K562 (cell line): ENCODE measurements around the gene CLEC3B. TPM values are rescaled to one million over a fixed set of nuclear protein-coding genes. Genes with fewer than 3 reads are reported as not detected.

Source experiments
- ATAC-seq: fragments of 200-7000 bp; cut with Tn5 transposase; 3 replicates; pipeline ENCODE4 v1.9.1; 2020; ENCODE audit warnings: moderate library complexity
- BruUV-seq: library from RNA; stranded (reverse); fragments of 400-500 nt; replicated peaks from 2 replicates; lab custom pipeline; 2021; lab: Mats Ljungman, UMichigan
- CTCF ChIA-PET: fragments of 300-600 bp; formaldehyde crosslinking; extraction: SDS; loops from one replicate; lab custom pipeline; 2021; ENCODE audit warnings: low intra/inter-chr PET ratio; lab: Yijun Ruan, JAX
- POLR2A ChIA-PET: fragments of 300-600, 350-650 bp; sonication (Branson Sonifier 250); formaldehyde crosslinking; extraction: SDS; loops from one replicate; lab custom pipeline; 2021; ENCODE audit warnings: antibody characterized with exemption, inconsistent platforms; lab: Yijun Ruan, JAX
- DNase-seq, 4 experiments: peaks; one replicate each; pipeline versions ENCODE4 v3.0.0 to v3.0.0-alpha.2; 2011 to 2018; ENCODE audit warnings: low spot score in 3 of 4, mixed read lengths in 3 of 4; ENCODE audit errors: extremely low read depth in 1 of 4
- FAIRE-seq: peaks from 2 replicates; lab custom pipeline; 2011; peaks lifted over from hg19 to GRCh38; lab: Jason Lieb, UNC
- H2AFZ ChIP-seq: 2 replicates; pipeline ENCODE4 v1.6.0; 2011; ENCODE audit warnings: low read depth, low read length, control low read depth, inconsistent platforms
- H3K27ac ChIP-seq: fragments of 200-600 bp; 3 replicates; pipeline ENCODE4 v1.8.0; 2011; ENCODE audit warnings: low read depth, mild to moderate bottlenecking, control low read depth, inconsistent platforms, low read length, moderate library complexity, mixed read lengths; ENCODE audit errors: extremely low read depth
- H3K27me3 ChIP-seq, 2 experiments: fragments of 300-600 bp in 1 of 2; 2 replicates in 1 of 2; 3 replicates in 1 of 2; pipeline versions ENCODE4 v1.6.0 to v1.8.0; 2011; ENCODE audit warnings: inconsistent platforms in 2 of 2, low read length in 2 of 2, mild to moderate bottlenecking in 1 of 2, mixed read lengths in 1 of 2, moderate library complexity in 1 of 2; ENCODE audit not compliant: control insufficient read depth in 2 of 2, insufficient read depth in 2 of 2
- H3K36me3 ChIP-seq: fragments of 300-600 bp; 3 replicates; pipeline ENCODE4 v1.8.0; 2011; ENCODE audit warnings: mild to moderate bottlenecking, low read length, inconsistent platforms; ENCODE audit not compliant: control insufficient read depth, insufficient read depth
- H3K4me1 ChIP-seq, 2 experiments: fragments of 200-600 bp in 1 of 2; replicated peaks in 1 of 2; 2 replicates in 1 of 2; 3 replicates in 1 of 2; pipeline versions ENCODE4 v1.5.1 to v1.8.0; 2011; ENCODE audit warnings: inconsistent platforms in 2 of 2, low read length in 2 of 2, mild to moderate bottlenecking in 1 of 2, mixed read lengths in 1 of 2, moderate library complexity in 1 of 2; ENCODE audit not compliant: control insufficient read depth in 2 of 2, insufficient read depth in 2 of 2
- H3K4me2 ChIP-seq: 2 replicates; pipeline ENCODE4 v1.6.1; 2011; ENCODE audit warnings: low read length, control low read depth, inconsistent platforms, mixed read lengths; ENCODE audit not compliant: insufficient read depth
- H3K4me3 ChIP-seq: fragments of 200-600 bp; sonication (generic), shearing (Covaris generic); 2 replicates; pipeline ENCODE4 v1.5.1; 2016; ENCODE audit warnings: control low read depth, inconsistent platforms
- H3K79me2 ChIP-seq: fragments of 200-600 bp; 3 replicates; pipeline ENCODE4 v1.8.0; 2011; ENCODE audit warnings: low read length, inconsistent platforms; ENCODE audit not compliant: control insufficient read depth, insufficient read depth
- H3K9ac ChIP-seq, 2 experiments: 2 replicates each; pipeline versions ENCODE4 v1.6.0 to v1.6.1; 2011; ENCODE audit warnings: low read depth in 2 of 2, low read length in 2 of 2, control low read depth in 1 of 2, inconsistent platforms in 1 of 2, mild to moderate bottlenecking in 1 of 2, mixed read lengths in 1 of 2; ENCODE audit not compliant: insufficient read depth in 1 of 2
- H3K9me1 ChIP-seq: one replicate; pipeline ENCODE4 v1.6.0; 2011; ENCODE audit warnings: inconsistent platforms, mild to moderate bottlenecking, low read length, moderate library complexity; ENCODE audit not compliant: control insufficient read depth, insufficient read depth
- H3K9me3 ChIP-seq: replicated peaks from 2 replicates; pipeline ENCODE4 v1.5.1; 2011; ENCODE audit warnings: low read depth, low read length, inconsistent platforms; ENCODE audit not compliant: control insufficient read depth, insufficient read depth
- H4K20me1 ChIP-seq: replicated peaks from 2 replicates; pipeline ENCODE4 v1.6.1; 2011; ENCODE audit warnings: low read length, inconsistent platforms, mixed read lengths; ENCODE audit not compliant: control insufficient read depth, insufficient read depth
- CBX2 ChIP-seq: fragments of 200-600 bp; sonication (generic); IDR thresholded peaks from one replicate; pipeline ENCODE4 v1.6.1; 2012; ENCODE audit warnings: mild to moderate bottlenecking, low read length, inconsistent platforms; ENCODE audit not compliant: insufficient read depth, poor library complexity, severe bottlenecking
- CUX1 ChIP-seq: fragments of 200-800 bp; sonication (Bioruptor generic); IDR thresholded peaks from 2 replicates; pipeline ENCODE4 v1.6.1; 2016; ENCODE audit warnings: missing genetic modification characterization, missing compliant biosample characterization
- MAZ ChIP-seq, 2 experiments: fragments of 450-650 bp in 1 of 2; sonication (generic) in 1 of 2; formaldehyde crosslinking; IDR thresholded peaks in 1 of 2; conservative IDR thresholded peaks in 1 of 2; 2 replicates each; pipeline versions ENCODE4 v1.4.0 to v1.5.0; 2020; ENCODE audit warnings: mild to moderate bottlenecking in 1 of 2, missing genetic modification reagents in 1 of 2
- POLR2H ChIP-seq: IDR thresholded peaks from 2 replicates; pipeline ENCODE4 v1.6.1; 2016; ENCODE audit warnings: missing genetic modification characterization, low read depth, mild to moderate bottlenecking, control low read depth, missing compliant biosample characterization, moderate library complexity
- ZFPM2 ChIP-seq: fragments of 250-450 bp; sonication (Bioruptor Pico); IDR thresholded peaks from 2 replicates; pipeline ENCODE4 v1.5.1; 2022; ENCODE audit warnings: mild to moderate bottlenecking
- ZNF589 ChIP-seq: fragments of 200-800 bp; sonication (Bioruptor generic); IDR thresholded peaks from 2 replicates; pipeline ENCODE4 v1.6.1; 2016; ENCODE audit warnings: low read depth, missing genetic modification characterization, missing compliant biosample characterization
- WGBS: fragments of 100-300 bp; shearing (Covaris generic); methylation state at CpG from one replicate; pipeline ENCODE4 v1.1.6; 2016; ENCODE audit warnings: low coverage, mixed read lengths; ENCODE audit not compliant: insufficient coverage; ENCODE audit errors: missing lambda C conversion rate; 5-methylcytosine and 5-hydroxymethylcytosine counted together
- in situ Hi-C: fragments of 300-500 bp; cut with MboI; formaldehyde crosslinking; loops from 4 replicates; pipeline ENCODE4 v1.15.0; 2018; ENCODE audit warnings: inconsistent platforms, mixed read lengths
- intact Hi-C: fragments of 100-400 bp; cut with micrococcal nuclease; formaldehyde crosslinking; loops from 2 replicates; pipeline ENCODE4 v1.14.2; 2022
- polyA plus RNA-seq, 8 experiments: library from polyadenylated mRNA; depleted of rRNA in 4 of 8; stranded (reverse) in 5 of 8; unstranded in 3 of 8; fragments of >200 nt; fragmentation: Nextera tagmentation in 2 of 8; fragmentation: Illumina TruSeq in 1 of 8; extraction: Ambion mirVana in 2 of 8; extraction: Trizol in 1 of 8; gene quantifications; 2 replicates each; pipeline versions ENCODE4 v1.2.1 to v1.2.3, GENCODE V29; 2011 to 2014; ENCODE audit warnings: inconsistent platforms in 1 of 8, missing spikeins in 1 of 8
- total RNA-seq, 7 experiments: library from RNA; depleted of rRNA in 6 of 7; stranded (reverse); fragments of >200 nt in 6 of 7; fragmentation: Illumina TruSeq in 2 of 7; extraction: Trizol in 2 of 7; gene quantifications; 2 replicates each; pipeline versions ENCODE4 v1.2.1 to v1.2.3, GENCODE V29; 2011 to 2021; ENCODE audit warnings: low replicate concordance in 1 of 7

CLEC3B gene
- total and polyA plus RNA-seq, 9 of the 15 experiments (the other 6 are each of a cell fraction or from before 2014, with no cell fraction given), result not detected

- FAIRE-seq (no peak), DNase-seq (no peak), ATAC-seq (no peak)
- peaks cover 17% of the 10 kb centered on the region for H3K36me3 ChIP-seq
- H3K9me1 ChIP-seq, result no peaks in the 10 kb centered on the region
- no peaks in the 10 kb centered on the region; the same call in 2 of the 3 replicates for H3K79me2 ChIP-seq
- no peaks in the 10 kb centered on the region for H4K20me1 ChIP-seq
- no peak overlapping the region for H2AFZ ChIP-seq
- POLR2A ChIA-PET, result interaction anchor here (1.0 to 1.4 kb wide), 3 partner anchors 13 to 84 kb away, joined by 3 to 4 read pairs (median 4); no protein-coding TSS in a partner anchor
- H3K27me3 ChIP-seq, result no peaks in the 10 kb centered on the region
- H3K4me3 ChIP-seq, result no peak overlapping the region
- 80% methylated on average over 1 of the region's 1 CpG for WGBS
- H3K27ac ChIP-seq, result no peak overlapping the region
- no TSS peak for BruUV-seq
- CTCF ChIA-PET, result no interaction called here
- intact Hi-C loops (no loop called here), in situ Hi-C loops (no loop called here)
- no peak overlapping the region for H3K9ac ChIP-seq
- H3K9me3 ChIP-seq, result no peaks in the 10 kb centered on the region
- no peak overlapping the region for H3K4me2 ChIP-seq
- H3K4me1 ChIP-seq, result peaks cover 17 to 81% of the 10 kb centered on the region in 2 experiments
- TF ChIP-seq CBX2 (no peak), MAZ (CRISPR knock-in tag; conservative IDR thresholded peaks at IDR 0.05 in 1 of 2, IDR thresholded peaks at IDR 0.05 in 1 of 2) (0 out of 4 replicates have a peak, but pooled peaks of 1 of the 2 experiments have one; percentile 25), CUX1 (CRISPR knock-in tag) (0 out of 2 replicates have a peak, but pooled peaks have one; percentile 28), POLR2H (tag) (0 out of 2 replicates have a peak, but pooled peaks have one; percentile 36), ZNF589 (CRISPR knock-in tag) (peak; percentile 4; the same call in 1 of the 2 replicates), ZFPM2 (no peak)
These were observed 58.3 kb downstream of the CLEC3B start for GRCh38 chr3:45084361-45084760.
